ENCODE measurements around the gene POU1F1.

POU1F1 gene

DNA sequence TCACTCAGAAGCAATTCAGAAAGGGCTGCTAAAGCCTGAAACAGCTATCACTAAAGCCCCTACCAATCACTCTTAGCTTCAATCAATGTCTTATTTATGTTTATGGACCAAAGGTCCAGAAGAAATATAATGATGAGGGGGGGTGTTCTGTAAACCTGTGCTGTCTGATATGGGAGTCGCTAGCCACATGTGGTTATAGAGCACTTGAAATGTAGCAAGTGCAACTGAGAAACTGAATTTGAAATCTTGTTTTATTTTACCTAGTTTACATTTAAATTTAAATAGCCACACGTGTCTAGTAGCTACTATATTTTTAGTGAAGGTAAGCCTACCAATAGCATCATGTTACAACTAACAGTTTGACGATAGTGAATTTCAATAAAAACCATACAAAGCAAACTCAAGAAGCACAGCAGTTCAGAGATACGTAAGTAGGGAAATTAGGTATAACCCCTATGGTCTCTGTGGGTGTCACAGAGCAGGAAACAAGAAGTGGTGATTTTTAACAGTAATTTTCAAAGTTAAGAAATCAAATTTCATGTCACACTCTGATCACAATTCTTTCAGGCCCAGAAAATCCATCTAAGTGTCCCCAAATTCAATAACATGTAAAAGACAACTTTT is 3.6 kb downstream of the POU1F1 start:
- Histone ChIP-seq H3K9ac (no peak overlapping the region), H4K20me1 (ENCODE audit: insufficient read depth) (no peaks in the 10 kb centered on the region), H3K4me2 (no peak overlapping the region), H3K4me1 (ENCODE audit: low read depth, poor library complexity, severe bottlenecking) (no peaks in the 10 kb centered on the region), H3K27ac (no peak overlapping the region), H3K36me3 (ENCODE audit: insufficient read depth) (no peaks in the 10 kb centered on the region), H3K79me2 (ENCODE audit: insufficient read depth, low read depth) (no peaks in the 10 kb centered on the region), H3K4me3 (IDR thresholded peaks at IDR 0.05; ENCODE audit: insufficient read depth, low read depth, low read length) (no peak overlapping the region), H2AFZ (ENCODE audit: low read depth) (no peak overlapping the region), H3K27me3 (ENCODE audit: insufficient read depth, low read depth) (no peaks in the 10 kb centered on the region)
- TF ChIP-seq, protein P1, sequence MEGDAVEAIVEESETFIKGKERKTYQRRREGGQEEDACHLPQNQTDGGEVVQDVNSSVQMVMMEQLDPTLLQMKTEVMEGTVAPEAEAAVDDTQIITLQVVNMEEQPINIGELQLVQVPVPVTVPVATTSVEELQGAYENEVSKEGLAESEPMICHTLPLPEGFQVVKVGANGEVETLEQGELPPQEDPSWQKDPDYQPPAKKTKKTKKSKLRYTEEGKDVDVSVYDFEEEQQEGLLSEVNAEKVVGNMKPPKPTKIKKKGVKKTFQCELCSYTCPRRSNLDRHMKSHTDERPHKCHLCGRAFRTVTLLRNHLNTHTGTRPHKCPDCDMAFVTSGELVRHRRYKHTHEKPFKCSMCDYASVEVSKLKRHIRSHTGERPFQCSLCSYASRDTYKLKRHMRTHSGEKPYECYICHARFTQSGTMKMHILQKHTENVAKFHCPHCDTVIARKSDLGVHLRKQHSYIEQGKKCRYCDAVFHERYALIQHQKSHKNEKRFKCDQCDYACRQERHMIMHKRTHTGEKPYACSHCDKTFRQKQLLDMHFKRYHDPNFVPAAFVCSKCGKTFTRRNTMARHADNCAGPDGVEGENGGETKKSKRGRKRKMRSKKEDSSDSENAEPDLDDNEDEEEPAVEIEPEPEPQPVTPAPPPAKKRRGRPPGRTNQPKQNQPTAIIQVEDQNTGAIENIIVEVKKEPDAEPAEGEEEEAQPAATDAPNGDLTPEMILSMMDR (conservative IDR thresholded peaks at IDR 0.05; ENCODE audit: low read depth, low read length): no peak

DNA sequence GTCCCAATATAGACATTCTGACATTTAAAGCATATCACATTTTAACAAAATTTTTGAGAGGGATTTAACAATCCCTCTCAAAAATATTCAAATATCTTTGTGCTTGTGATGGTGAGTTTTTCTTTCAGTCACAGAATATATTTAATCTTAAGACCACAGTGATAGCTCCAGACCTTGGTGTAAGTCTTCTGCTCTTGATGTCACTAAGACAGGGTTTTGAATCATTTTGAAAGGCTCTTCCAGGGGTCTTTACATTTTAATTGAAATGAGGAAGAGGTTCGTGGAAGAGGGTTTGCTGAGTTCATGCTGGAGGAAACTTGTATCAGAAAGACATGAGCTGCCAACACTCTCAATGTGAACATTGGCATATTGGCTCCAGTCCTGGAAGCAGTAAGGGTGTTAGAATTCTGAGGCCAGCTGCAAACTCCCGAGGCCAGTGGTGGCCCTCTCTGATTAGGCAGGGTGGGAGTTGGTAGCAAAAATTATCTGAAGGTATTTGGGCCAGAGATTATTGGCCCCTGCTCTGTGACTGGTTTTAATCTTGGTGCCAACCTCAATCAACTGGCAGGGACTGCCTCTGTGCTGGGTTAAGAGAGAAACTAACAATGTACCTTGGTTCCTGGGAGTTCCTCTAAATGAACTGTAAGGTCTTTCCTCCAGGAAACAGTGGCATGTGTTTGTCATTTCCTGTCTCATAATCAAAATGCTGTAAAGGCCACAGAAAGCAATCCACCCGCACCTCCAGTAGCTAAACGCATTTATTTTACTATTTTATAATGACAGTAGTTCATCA is 5.3 kb downstream of the POU1F1 start:
- no peaks in the 10 kb centered on the region for H3K36me3 ChIP-seq (ENCODE audit: insufficient read depth)
- no peaks in the 10 kb centered on the region for H3K4me1 ChIP-seq (ENCODE audit: low read depth, poor library complexity, severe bottlenecking)
- H3K27me3 ChIP-seq (ENCODE audit: insufficient read depth, low read depth): no peaks in the 10 kb centered on the region
- H3K4me3 ChIP-seq (IDR thresholded peaks at IDR 0.05; ENCODE audit: insufficient read depth, low read depth, low read length): no peak overlapping the region
- H3K4me2 ChIP-seq: no peak overlapping the region
- no peaks in the 10 kb centered on the region for H3K79me2 ChIP-seq (ENCODE audit: insufficient read depth, low read depth)
- H2AFZ ChIP-seq (ENCODE audit: low read depth): no peak overlapping the region
- no peak overlapping the region for H3K9ac ChIP-seq
- no peaks in the 10 kb centered on the region for H4K20me1 ChIP-seq (ENCODE audit: insufficient read depth)
- no peak overlapping the region for H3K27ac ChIP-seq
- TF ChIP-seq, protein P1 (conservative IDR thresholded peaks at IDR 0.05; ENCODE audit: low read depth, low read length): no peak

DNA sequence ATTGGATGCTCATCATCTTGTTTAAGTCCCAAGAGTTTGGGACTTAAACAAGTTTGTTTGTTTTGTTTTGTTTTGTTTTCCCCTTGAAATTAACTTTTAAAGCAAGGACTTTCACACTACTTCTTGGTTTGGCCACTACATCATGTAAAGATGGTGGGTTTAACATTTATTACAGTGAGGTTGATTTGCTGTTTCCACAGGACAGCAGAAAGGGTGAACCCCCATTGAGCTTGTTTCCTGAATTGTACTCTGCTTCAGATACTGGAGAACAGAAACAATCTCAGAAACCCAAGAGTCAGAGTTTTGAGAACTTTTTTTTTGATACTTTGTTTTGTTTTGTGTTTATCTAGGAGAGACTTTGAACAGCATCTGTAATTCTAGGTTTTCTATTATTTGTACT is 6.7 kb downstream of the POU1F1 start:
- no peaks in the 10 kb centered on the region for H4K20me1 ChIP-seq (ENCODE audit: insufficient read depth)
- H3K4me2 ChIP-seq: no peak overlapping the region
- no peak overlapping the region for H3K27ac ChIP-seq
- H3K4me3 ChIP-seq (IDR thresholded peaks at IDR 0.05; ENCODE audit: insufficient read depth, low read depth, low read length): no peak overlapping the region
- no peaks in the 10 kb centered on the region for H3K36me3 ChIP-seq (ENCODE audit: insufficient read depth)
- H3K27me3 ChIP-seq (ENCODE audit: insufficient read depth, low read depth): no peaks in the 10 kb centered on the region
- H3K4me1 ChIP-seq (ENCODE audit: low read depth, poor library complexity, severe bottlenecking): no peaks in the 10 kb centered on the region
- no peaks in the 10 kb centered on the region for H3K79me2 ChIP-seq (ENCODE audit: insufficient read depth, low read depth)
- H2AFZ ChIP-seq (ENCODE audit: low read depth): no peak overlapping the region
- TF ChIP-seq, protein P1 (conservative IDR thresholded peaks at IDR 0.05; ENCODE audit: low read depth, low read length): no peak
- no peak overlapping the region for H3K9ac ChIP-seq

DNA sequence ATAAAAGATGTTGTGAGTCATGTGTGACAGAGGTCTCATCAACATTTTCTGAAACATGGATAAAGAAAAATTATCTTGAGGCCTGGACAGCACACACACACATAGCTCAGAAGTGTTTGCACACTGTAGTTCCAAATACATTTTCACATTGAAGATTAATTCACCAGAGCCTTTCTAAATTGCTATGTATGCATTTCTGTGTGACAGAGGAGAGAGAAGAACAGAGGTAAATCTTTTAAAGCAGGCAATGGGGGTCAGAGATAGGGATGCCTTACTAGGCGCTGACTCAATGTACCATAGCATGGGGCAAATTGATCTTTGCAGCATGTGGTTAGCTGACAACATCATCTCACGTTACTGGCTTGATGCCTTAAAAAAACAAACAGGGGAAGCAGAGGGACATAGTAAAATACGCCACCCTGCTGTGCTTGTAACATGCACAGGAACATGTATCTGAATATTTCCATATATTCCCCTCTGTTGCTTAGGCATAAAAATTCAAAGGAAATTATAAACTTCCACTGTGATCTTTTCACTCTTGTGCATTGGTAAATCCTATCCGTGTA is 7.7 kb downstream of the POU1F1 start:
- H3K36me3 ChIP-seq (ENCODE audit: insufficient read depth): no peaks in the 10 kb centered on the region
- H3K4me3 ChIP-seq (IDR thresholded peaks at IDR 0.05; ENCODE audit: insufficient read depth, low read depth, low read length): no peak overlapping the region
- H3K4me1 ChIP-seq (ENCODE audit: low read depth, poor library complexity, severe bottlenecking): no peaks in the 10 kb centered on the region
- TF ChIP-seq, protein P1 (conservative IDR thresholded peaks at IDR 0.05; ENCODE audit: low read depth, low read length): no peak
- H3K4me2 ChIP-seq: no peak overlapping the region
- no peak overlapping the region for H3K27ac ChIP-seq
- H4K20me1 ChIP-seq (ENCODE audit: insufficient read depth): no peaks in the 10 kb centered on the region
- no peak overlapping the region for H2AFZ ChIP-seq (ENCODE audit: low read depth)
- H3K9ac ChIP-seq: no peak overlapping the region
- H3K79me2 ChIP-seq (ENCODE audit: insufficient read depth, low read depth): no peaks in the 10 kb centered on the region
- H3K27me3 ChIP-seq (ENCODE audit: insufficient read depth, low read depth): no peaks in the 10 kb centered on the region

All from KMS-11 (cell line).